Measurements from ENCODE around the gene TAT.

GRCh38 chr16:71623597-71623996 lies 46.7 kb upstream of the TAT start:
- TF ChIP-seq CTCF (conservative IDR thresholded peaks at IDR 0.05; ENCODE audit: low read depth, low read length) (no peak), EZH2 (IDR thresholded peaks at IDR 0.05; ENCODE audit: borderline replicate concordance, low read depth, low read length, poor library complexity, severe bottlenecking) (no peak)

Measured in A673 (cell line).